Endometrium (tissue), 2 donors: Measurements from ENCODE around the gene BAIAP2.
"Not testable (repeated sequence)": the region's sequence is repeated elsewhere in the genome, so short reads cannot be mapped to it uniquely, and the experiment has no call there.

Experiments used
- FAIRE-seq: peaks from 2 replicates; lab custom pipeline; 2012; peaks lifted over from hg19 to GRCh38; lab: Jason Lieb, UNC
- donor health status: control.
- donor health status: control.

The BAIAP2 gene

GRCh38 chr17:81021531-81022343, 13.2 kb upstream of the BAIAP2 start:
- FAIRE-seq, result no peak

GRCh38 chr17:81022344-81022676, 12.6 kb upstream of the BAIAP2 start:
- FAIRE-seq, result no peak

GRCh38 chr17:81025065-81025740, 9.7 kb upstream of the BAIAP2 start:
- FAIRE-seq, result no peak

- FAIRE-seq, result no peak
Measured at GRCh38 chr17:81025741-81026129, 9.2 kb upstream of the BAIAP2 start.

- no peak for FAIRE-seq
Measured at GRCh38 chr17:81026266-81027036, 8.5 kb upstream of the BAIAP2 start.

GRCh38 chr17:81027038-81027437, 7.9 kb upstream of the BAIAP2 start:
- FAIRE-seq, result no peak

GRCh38 chr17:81027591-81028505, 7.1 kb upstream of the BAIAP2 start:
- FAIRE-seq, result no peak

GRCh38 chr17:81028506-81028858, 6.5 kb upstream of the BAIAP2 start:
- no peak for FAIRE-seq

- no peak for FAIRE-seq
Measured at GRCh38 chr17:81029859-81030258, 5.1 kb upstream of the BAIAP2 start.

GRCh38 chr17:81030312-81030711, 4.6 kb upstream of the BAIAP2 start:
- not testable (repeated sequence) for FAIRE-seq

- FAIRE-seq, result no peak
Measured at GRCh38 chr17:81030741-81031565, 4.0 kb upstream of the BAIAP2 start.

GRCh38 chr17:81031566-81032550, 3.1 kb upstream of the BAIAP2 start:
- no peak for FAIRE-seq

GRCh38 chr17:81032641-81033480, 2.1 kb upstream of the BAIAP2 start:
- no peak for FAIRE-seq

- no peak for FAIRE-seq
Measured at GRCh38 chr17:81033535-81034167, 1.3 kb upstream of the BAIAP2 start.

- FAIRE-seq, result no peak
Measured at GRCh38 chr17:81034168-81034777, 678 bp upstream of the BAIAP2 start.

- no peak for FAIRE-seq
Measured at GRCh38 chr17:81035521-81036196, 708 bp downstream of the BAIAP2 start.

GRCh38 chr17:81036197-81036941, 1.4 kb downstream of the BAIAP2 start:
- FAIRE-seq, result no peak
